NCI-H748 treated with DMSO at 0.1 percent for 48 hours (cell line): ENCODE results near the gene TMEM131.
"Not testable (repeated sequence)": the region's sequence is repeated elsewhere in the genome, so short reads cannot be mapped to it uniquely, and the experiment has no call there.

Source experiments
- DNase-seq: peaks from one replicate; lab custom pipeline; 2025; lab: John Stamatoyannopoulos, UW

TMEM131 gene, protein sequence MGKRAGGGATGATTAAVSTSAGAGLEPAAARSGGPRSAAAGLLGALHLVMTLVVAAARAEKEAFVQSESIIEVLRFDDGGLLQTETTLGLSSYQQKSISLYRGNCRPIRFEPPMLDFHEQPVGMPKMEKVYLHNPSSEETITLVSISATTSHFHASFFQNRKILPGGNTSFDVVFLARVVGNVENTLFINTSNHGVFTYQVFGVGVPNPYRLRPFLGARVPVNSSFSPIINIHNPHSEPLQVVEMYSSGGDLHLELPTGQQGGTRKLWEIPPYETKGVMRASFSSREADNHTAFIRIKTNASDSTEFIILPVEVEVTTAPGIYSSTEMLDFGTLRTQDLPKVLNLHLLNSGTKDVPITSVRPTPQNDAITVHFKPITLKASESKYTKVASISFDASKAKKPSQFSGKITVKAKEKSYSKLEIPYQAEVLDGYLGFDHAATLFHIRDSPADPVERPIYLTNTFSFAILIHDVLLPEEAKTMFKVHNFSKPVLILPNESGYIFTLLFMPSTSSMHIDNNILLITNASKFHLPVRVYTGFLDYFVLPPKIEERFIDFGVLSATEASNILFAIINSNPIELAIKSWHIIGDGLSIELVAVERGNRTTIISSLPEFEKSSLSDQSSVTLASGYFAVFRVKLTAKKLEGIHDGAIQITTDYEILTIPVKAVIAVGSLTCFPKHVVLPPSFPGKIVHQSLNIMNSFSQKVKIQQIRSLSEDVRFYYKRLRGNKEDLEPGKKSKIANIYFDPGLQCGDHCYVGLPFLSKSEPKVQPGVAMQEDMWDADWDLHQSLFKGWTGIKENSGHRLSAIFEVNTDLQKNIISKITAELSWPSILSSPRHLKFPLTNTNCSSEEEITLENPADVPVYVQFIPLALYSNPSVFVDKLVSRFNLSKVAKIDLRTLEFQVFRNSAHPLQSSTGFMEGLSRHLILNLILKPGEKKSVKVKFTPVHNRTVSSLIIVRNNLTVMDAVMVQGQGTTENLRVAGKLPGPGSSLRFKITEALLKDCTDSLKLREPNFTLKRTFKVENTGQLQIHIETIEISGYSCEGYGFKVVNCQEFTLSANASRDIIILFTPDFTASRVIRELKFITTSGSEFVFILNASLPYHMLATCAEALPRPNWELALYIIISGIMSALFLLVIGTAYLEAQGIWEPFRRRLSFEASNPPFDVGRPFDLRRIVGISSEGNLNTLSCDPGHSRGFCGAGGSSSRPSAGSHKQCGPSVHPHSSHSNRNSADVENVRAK (N-terminal part only)

DNA sequence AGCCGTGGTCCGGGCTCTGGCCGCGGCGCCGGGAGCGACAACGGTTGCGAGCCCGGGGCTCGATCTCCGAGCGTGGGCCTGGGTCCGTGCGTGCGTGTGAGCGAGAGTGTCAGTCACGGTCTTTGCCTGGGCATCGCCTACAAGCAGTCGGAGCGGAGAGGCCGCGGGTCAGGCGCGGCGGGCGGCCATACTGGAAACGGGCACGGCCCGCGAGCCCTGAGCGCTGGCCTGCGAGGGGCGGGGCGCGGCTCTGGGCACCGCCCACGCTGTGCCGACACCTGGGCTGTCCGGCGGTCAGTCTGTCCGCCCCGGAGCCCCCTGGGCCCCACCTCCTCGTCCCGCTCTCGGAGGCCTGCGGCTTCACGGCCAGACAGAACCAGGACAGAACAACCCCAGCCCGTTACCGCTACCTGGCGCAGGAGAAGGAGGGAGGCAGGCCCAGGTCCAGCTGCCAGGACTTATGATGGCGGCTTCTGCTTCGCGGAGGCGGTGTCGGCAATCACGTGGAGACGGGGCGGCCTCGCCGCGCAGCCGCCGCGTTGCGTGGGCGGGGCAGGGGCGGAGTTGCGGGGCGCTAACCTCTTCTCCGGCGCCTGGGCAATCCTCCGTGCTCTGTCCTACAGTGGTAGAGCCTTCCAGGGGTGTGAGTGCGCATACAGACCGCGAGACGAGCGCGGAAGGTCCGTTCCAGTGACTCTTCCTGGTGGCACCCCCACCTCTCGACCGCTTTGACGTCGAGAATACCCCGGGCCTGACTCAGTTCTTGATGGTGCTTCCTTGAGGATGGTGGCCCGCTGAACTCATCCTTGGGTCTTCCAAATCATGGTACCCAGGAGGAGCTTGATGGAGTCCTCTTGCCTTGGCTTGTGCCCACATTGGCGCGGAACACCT is at the start of gene TMEM131:
TSS of gene TMEM131 (minus strand) at position 215 of the 891 bp plus-strand sequence. CDS start 286 bp downstream, outside the sequence.
- DNase-seq = peak; percentile 57

- not testable (repeated sequence) for DNase-seq
These were observed 49.0 kb upstream of the TMEM131 start for GRCh38 chr2:98044730-98045129.

DNA sequence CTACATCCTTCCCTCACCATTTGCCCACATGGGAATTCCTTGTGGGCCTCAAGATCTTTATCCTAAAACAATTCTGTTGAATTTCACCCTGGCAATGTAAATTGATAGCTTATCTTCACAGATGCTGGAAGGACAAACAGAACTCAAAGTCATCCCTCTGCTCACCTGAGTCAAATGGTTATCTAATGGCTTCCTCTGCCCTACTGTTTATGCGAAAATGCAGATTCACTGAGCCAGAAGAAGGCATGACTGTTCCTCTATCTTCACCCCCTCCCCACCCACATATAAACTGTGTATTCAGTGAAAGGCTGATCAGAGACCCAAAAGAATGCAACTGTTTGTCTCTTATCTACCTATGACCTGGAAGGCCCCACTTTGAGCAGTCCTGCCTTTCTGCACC is 47.4 kb upstream of the TMEM131 start:
- DNase-seq = no peak

- DNase-seq = no peak
These were observed 44.7 kb upstream of the TMEM131 start for GRCh38 chr2:98040331-98040939.

DNA sequence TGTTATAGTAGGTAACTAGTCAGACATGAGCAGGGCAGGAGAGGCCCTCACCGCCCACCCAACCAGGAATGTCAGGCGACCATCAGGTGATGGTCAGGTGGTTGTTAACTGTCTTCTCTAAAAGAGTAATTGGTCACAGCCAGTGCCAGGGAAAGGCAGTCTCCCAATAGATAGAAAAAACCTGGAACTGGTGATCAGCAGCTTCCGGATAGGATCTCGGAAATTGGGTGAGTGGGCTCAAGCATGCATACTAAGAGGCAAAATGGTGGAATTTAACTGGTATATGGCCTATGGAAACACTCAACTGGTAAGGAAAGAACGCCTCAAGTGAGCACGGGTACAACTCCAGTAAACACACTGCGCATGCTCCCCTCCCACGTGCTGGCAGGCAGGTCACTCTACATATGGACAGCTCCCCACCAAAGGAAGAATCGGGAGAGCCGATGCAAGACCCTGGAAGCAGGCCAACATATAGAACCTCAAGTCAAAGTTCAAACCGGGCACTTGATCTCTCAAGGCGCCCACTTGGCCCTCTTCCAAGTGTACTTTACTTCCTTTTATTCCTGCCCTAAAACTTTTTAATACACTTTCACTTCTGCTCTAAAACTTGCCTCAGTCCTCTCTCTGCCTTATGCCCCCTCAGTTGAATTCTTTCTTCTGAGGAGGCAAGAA is 43.5 kb upstream of the TMEM131 start:
- DNase-seq = no peak

- no peak for DNase-seq
These were observed 42.1 kb upstream of the TMEM131 start for GRCh38 chr2:98037666-98038336.

GRCh38 chr2:98037206-98037605 is 41.5 kb upstream of the TMEM131 start:
- no peak for DNase-seq

DNA sequence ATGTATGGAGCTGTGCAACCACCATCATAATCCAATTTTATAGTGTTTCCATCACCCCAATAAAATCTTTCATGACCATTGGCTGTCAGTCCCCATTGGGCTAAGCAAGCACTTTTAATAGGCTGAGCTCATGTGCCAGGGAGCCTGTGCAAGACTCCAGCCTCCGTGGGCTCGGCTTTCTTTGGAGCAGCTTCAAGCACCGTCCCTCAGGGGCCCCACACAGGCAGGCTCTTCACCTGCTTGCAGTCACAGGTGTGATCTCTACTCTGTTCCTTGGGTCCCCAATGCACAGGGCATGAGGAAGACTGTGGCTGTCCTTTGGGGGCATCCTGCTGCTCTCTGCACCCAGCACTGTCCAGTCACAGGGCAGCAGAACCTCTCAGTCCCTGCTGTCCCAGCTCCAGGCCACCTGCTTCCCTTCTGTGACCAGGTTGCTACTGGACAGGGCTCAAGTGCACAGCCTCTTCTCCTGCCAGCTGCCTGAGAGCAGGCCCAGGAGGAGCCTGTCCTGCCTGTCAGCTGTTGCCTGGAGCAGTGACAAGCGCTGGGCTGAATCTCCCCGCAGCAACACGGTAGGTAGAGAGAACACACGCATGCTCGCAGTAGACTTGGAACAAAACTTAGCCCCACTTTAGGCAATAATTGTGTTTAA is 40.7 kb upstream of the TMEM131 start:
- DNase-seq = no peak

- no peak for DNase-seq
These were observed 39.0 kb upstream of the TMEM131 start for GRCh38 chr2:98034745-98035144.

GRCh38 chr2:98032086-98032485 is 36.3 kb upstream of the TMEM131 start:
- DNase-seq = no peak

GRCh38 chr2:98029718-98030222 is 34.0 kb upstream of the TMEM131 start:
- no peak for DNase-seq

DNA sequence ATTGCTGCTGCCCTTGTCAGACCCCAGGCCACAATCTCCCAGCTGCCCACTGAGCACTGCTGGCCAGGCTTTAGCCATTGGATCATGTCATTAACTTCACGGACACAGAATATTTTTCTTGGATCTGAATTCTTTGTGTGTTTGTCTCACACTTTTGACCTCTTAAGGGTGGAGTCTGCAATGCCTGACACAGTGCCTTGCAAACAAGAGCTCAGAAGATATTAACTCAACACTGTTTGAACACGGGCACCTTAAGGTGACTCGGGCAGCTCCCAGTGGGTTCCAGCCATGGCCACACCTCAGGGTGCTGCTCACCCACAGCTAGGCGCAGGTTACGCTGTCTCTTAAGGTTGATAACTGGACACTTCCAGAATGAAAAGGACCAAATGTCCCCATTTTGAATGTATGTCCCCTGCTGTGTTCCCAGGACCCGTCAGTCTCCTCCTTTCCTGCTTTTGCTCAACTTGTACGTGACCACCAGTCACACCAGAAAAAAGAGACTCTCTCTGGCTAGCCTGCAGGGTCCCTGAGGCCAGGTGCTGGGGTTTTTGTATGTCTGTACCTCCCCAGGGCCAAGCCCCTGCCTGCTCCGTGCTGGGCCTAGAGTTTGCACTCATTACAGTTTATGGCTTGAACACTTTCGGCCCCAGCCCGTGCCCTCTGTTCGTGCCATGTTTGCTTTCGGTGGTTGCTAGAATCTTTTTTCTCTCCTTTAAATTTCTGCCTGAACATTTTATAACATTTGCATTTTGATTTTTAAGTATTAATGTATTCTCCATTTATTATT is 33.4 kb upstream of the TMEM131 start:
- no peak for DNase-seq

GRCh38 chr2:98028101-98028561 is 32.4 kb upstream of the TMEM131 start:
- no peak for DNase-seq

GRCh38 chr2:98027538-98027937 is 31.8 kb upstream of the TMEM131 start:
- DNase-seq = no peak

DNA sequence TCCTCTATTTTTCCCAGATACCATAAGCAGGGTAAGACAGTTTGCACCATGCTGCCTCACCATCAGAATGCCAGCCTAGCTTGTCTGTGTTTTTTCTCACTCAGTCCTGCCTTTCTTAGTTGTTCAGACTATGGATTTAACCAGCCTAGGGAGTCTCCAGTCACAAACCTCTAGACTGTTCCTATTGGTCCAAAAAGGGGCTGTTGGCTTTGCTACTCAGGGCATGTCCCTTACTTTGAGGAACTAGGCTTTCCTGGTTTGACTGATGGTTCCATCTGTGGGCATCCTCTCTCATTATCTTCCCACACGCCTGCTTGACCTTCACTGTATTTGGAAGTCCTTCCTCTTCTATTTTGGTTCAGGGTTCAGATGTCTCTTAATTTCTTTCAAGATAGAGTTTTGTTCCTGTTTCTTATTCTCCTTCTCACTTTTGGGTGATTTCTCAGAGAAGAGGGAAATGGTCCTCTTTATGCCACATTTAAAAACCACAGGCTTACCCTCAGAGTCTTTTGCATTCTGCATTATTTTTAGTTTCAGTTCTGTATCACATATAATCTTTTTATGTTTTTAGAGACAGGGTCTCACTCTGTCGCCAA is 31.3 kb upstream of the TMEM131 start:
- DNase-seq = no peak

GRCh38 chr2:98026292-98026691 is 30.5 kb upstream of the TMEM131 start:
- no peak for DNase-seq

DNA sequence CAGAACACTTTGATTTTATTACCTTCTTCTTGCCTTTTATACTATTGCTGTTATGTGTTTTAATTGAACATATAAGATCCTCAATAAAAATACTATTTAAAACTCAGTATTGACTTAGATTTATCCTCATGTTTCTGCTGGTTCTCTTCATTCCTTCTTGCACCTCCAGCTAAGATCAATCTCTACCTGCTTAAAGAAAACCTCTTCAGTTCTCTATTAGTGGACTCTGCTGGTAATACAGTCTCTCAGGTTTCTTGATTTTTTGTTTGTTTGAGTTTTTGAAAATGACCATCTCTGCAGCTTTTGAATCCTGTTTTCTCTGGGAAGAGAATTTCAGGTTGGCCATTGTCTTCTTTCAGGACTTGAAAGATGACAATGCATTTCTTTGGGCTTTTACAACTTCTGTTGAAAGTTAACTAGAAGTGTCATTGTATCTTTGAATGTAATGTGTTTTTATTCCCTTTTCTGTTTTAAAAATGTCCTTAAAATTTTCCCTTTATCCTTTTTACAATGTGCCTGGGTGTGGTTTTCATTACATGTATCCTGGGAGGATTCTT is 29.8 kb upstream of the TMEM131 start:
- no peak for DNase-seq
